HCT116 (cell line): Measurements from ENCODE around the gene FTO. TPM values are rescaled to one million over a fixed set of nuclear protein-coding genes. Genes with fewer than 3 reads are reported as not detected.

ENCODE experiments used
- ATAC-seq: fragments of 200-7000 bp; cut with Tn5 transposase; 2 replicates; pipeline ENCODE4 v1.9.1; 2020; ENCODE audit warnings: mild to moderate bottlenecking, moderate library complexity
- BruUV-seq: library from RNA; stranded (reverse); fragments of 400-500 nt; replicated peaks from 2 replicates; lab custom pipeline; 2021; lab: Mats Ljungman, UMichigan
- CTCF ChIA-PET: fragments of 300-600 bp; sonication (Branson Sonifier 250); formaldehyde crosslinking; loops from one replicate; lab custom pipeline; 2021; ENCODE audit warnings: antibody characterized with exemption; lab: Charles Lee
- POLR2A ChIA-PET: fragments of 300-600, 350-600 bp; sonication (Branson Sonifier 250); formaldehyde crosslinking; loops from one replicate; lab custom pipeline; 2021; ENCODE audit warnings: antibody characterized with exemption; lab: Charles Lee
- RAD21 ChIA-PET, 2 experiments: fragments of 300-600 bp; sonication (Branson Sonifier 250); formaldehyde crosslinking; loops; one replicate each; lab custom pipeline; 2023; ENCODE audit warnings: low total read pairs in 2 of 2; ENCODE audit not compliant: uncharacterized antibody in 2 of 2, unreplicated experiment in 2 of 2, low non-redundant PET in 1 of 2; lab: Charles Lee
- DNase-seq: peaks from one replicate; pipeline ENCODE4 v3.0.0-alpha.2; 2010; ENCODE audit warnings: low read depth, low spot score
- H2AFZ ChIP-seq: fragments of 200-600 bp; shearing (Covaris generic), sonication (generic); 2 replicates; pipeline ENCODE4 v1.6.1; 2017; ENCODE audit warnings: low read depth, mixed run types, mixed read lengths, antibody characterized with exemption, low read length; ENCODE audit not compliant: poor library complexity, severe bottlenecking
- H3K27ac ChIP-seq: 2 replicates; pipeline ENCODE4 v1.5.1; 2012; ENCODE audit warnings: low read depth, low read length
- H3K27me3 ChIP-seq: fragments of 200-600 bp; sonication (generic); 2 replicates; pipeline ENCODE4 v1.6.1; 2016; ENCODE audit warnings: mixed run types, low read length, mixed read lengths; ENCODE audit not compliant: insufficient read depth
- H3K36me3 ChIP-seq, 2 experiments: fragments of 200-500 bp in 1 of 2; fragments of 200-600 bp in 1 of 2; sonication (Bioruptor generic) in 1 of 2; sonication (generic) in 1 of 2; 2 replicates each; pipeline versions ENCODE4 v1.5.1 to v1.6.1; 2014 to 2016; ENCODE audit warnings: low read length in 2 of 2, inconsistent platforms in 1 of 2, mixed read lengths in 1 of 2, mixed run types in 1 of 2; ENCODE audit not compliant: insufficient read depth in 2 of 2, control insufficient read depth in 1 of 2
- H3K4me1 ChIP-seq, 2 experiments: fragments of 200-600 bp in 1 of 2; sonication (generic) in 1 of 2; 2 replicates each; pipeline versions ENCODE4 v1.5.1 to v1.6.1; 2012 to 2017; ENCODE audit warnings: low read length in 2 of 2, inconsistent platforms in 1 of 2, mild to moderate bottlenecking in 1 of 2, mixed read lengths in 1 of 2, mixed run types in 1 of 2, moderate library complexity in 1 of 2; ENCODE audit not compliant: insufficient read depth in 2 of 2, control insufficient read depth in 1 of 2
- H3K4me2 ChIP-seq: fragments of 200-600 bp; sonication (generic); 2 replicates; pipeline ENCODE4 v1.6.1; 2017; ENCODE audit warnings: mixed run types, low read length, mixed read lengths
- H3K4me3 ChIP-seq, 2 experiments: fragments of 200-600 bp in 1 of 2; sonication (generic) in 1 of 2; replicated peaks in 1 of 2; 2 replicates each; pipeline ENCODE4 v1.5.1; 2011 to 2016; ENCODE audit warnings: low read length in 2 of 2, control low read depth in 1 of 2, low read depth in 1 of 2, mild to moderate bottlenecking in 1 of 2, mixed read lengths in 1 of 2, mixed run types in 1 of 2
- H3K79me2 ChIP-seq: fragments of 200-600 bp; sonication (generic); 2 replicates; pipeline ENCODE4 v1.6.1; 2017; ENCODE audit warnings: mild to moderate bottlenecking, mixed run types, low read length, moderate library complexity, mixed read lengths; ENCODE audit not compliant: insufficient read depth
- H3K9ac ChIP-seq: fragments of 200-600 bp; sonication (generic); 2 replicates; pipeline ENCODE4 v1.6.1; 2016; ENCODE audit warnings: low read length, mixed read lengths
- H3K9me2 ChIP-seq: fragments of 200-600 bp; sonication (generic), shearing (Covaris generic); 2 replicates; pipeline ENCODE4 v1.6.1; 2017; ENCODE audit warnings: mixed run types, mild to moderate bottlenecking, moderate library complexity; ENCODE audit not compliant: insufficient read depth
- H3K9me3 ChIP-seq, 2 experiments: fragments of 200-500 bp in 1 of 2; fragments of 200-600 bp in 1 of 2; sonication (Bioruptor generic) in 1 of 2; sonication (generic) in 1 of 2; 2 replicates each; pipeline ENCODE4 v1.6.1; 2014 to 2017; ENCODE audit warnings: low read length in 2 of 2, mixed read lengths in 2 of 2, inconsistent platforms in 1 of 2, low read depth in 1 of 2, mild to moderate bottlenecking in 1 of 2, mixed run types in 1 of 2, moderate library complexity in 1 of 2; ENCODE audit not compliant: control insufficient read depth in 1 of 2, insufficient read depth in 1 of 2
- H4K20me1 ChIP-seq: fragments of 200-600 bp; sonication (generic), shearing (Covaris generic); 2 replicates; pipeline ENCODE4 v1.6.1; 2017; ENCODE audit warnings: mixed run types, mild to moderate bottlenecking, moderate library complexity; ENCODE audit not compliant: insufficient read depth
- CBX3 ChIP-seq: IDR thresholded peaks from 2 replicates; pipeline ENCODE4 v1.6.1; 2012; ENCODE audit warnings: low read depth
- CEBPB ChIP-seq: IDR thresholded peaks from 2 replicates; pipeline ENCODE4 v1.6.1; 2012; ENCODE audit warnings: low read depth
- MAX ChIP-seq: IDR thresholded peaks from 2 replicates; pipeline ENCODE4 v1.6.1; 2012
- POLR2A ChIP-seq: IDR thresholded peaks from 2 replicates; pipeline ENCODE4 v1.7.0; 2011; ENCODE audit warnings: borderline replicate concordance; ENCODE audit not compliant: insufficient read depth, insufficient read length; ENCODE audit errors: extremely low read depth
- POLR2AphosphoS5 ChIP-seq: IDR thresholded peaks from 2 replicates; pipeline ENCODE4 v1.6.1; 2011; ENCODE audit warnings: mild to moderate bottlenecking, low read depth, low read length, moderate library complexity
- SP1 ChIP-seq: IDR thresholded peaks from 2 replicates; pipeline ENCODE4 v1.6.1; 2012; ENCODE audit warnings: low read depth
- SRF ChIP-seq: IDR thresholded peaks from 2 replicates; pipeline ENCODE4 v1.6.1; 2012; ENCODE audit warnings: low read depth
- ZFX ChIP-seq: fragments of 450-650 bp; IDR thresholded peaks from 2 replicates; pipeline ENCODE4 v1.6.1; 2017
- ZNF274 ChIP-seq: fragments of 200-500 bp; sonication (Bioruptor generic); IDR thresholded peaks from 2 replicates; pipeline ENCODE4 v1.6.1; 2014; ENCODE audit warnings: mild to moderate bottlenecking, low read depth, low read length, inconsistent platforms
- intact Hi-C: fragments of 100-400 bp; cut with micrococcal nuclease; formaldehyde crosslinking; loops from 2 replicates; pipeline ENCODE4 v1.10.0; 2022
- total RNA-seq: library from RNA; stranded (reverse); gene quantifications from one replicate; pipeline ENCODE4 v1.2.1, GENCODE V29; 2021; ENCODE audit not compliant: unreplicated experiment
- TF ChIP-seq, protein P1 (sequence below): IDR thresholded peaks from 2 replicates; pipeline ENCODE4 v1.6.1; 2011; ENCODE audit warnings: mild to moderate bottlenecking, low read length, moderate library complexity; ENCODE audit not compliant: insufficient replicate concordance; ENCODE audit errors: extremely low read depth

The FTO gene
- total RNA-seq, 1 experiment from 2014 or later: 55.2 TPM

DNA sequence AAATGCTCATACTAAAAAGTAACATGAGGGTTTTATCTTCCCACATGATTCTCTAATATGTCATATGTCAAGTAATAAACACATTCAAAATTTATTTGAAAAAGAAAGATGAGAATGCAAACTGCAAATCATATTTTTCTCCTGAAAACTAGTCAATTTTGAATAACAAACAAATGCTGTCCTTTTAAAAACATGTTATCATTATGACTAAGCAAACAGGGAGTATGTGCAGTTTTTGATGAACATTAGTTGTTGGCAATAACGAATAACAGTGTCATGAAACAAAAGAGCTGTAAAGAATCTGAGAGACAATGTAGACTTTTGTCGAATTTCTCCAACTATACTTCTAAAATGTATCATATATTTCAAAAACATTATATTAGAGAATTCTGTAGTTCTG, 35.1 kb upstream of the FTO start (continued):
- TF ChIP-seq ZFX (no peak), ZNF274 (no peak), MAX (no peak), SP1 (no peak), SRF (no peak), CEBPB (no peak)
- TF ChIP-seq, protein P1, sequence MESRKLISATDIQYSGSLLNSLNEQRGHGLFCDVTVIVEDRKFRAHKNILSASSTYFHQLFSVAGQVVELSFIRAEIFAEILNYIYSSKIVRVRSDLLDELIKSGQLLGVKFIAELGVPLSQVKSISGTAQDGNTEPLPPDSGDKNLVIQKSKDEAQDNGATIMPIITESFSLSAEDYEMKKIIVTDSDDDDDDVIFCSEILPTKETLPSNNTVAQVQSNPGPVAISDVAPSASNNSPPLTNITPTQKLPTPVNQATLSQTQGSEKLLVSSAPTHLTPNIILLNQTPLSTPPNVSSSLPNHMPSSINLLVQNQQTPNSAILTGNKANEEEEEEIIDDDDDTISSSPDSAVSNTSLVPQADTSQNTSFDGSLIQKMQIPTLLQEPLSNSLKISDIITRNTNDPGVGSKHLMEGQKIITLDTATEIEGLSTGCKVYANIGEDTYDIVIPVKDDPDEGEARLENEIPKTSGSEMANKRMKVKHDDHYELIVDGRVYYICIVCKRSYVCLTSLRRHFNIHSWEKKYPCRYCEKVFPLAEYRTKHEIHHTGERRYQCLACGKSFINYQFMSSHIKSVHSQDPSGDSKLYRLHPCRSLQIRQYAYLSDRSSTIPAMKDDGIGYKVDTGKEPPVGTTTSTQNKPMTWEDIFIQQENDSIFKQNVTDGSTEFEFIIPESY: no peak

DNA sequence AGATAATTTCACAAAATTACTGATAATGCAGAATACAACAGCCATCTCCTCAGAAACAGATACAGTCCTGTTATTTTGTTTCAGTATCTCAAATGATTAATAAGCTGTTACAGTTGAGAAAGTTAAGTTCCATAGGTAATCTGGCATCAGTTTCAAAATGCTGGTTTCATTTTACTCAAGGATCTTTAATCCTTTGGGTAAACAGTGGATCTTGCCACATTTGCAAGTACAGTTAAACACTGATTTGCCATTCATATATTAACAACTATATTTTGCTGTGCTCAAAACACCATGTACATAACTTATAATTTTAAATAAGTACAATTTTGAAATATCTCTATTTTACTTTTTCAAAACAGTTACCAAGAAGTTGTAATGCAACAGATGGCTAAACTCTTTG, 31.5 kb upstream of the FTO start:
- CTCF ChIA-PET: no interaction called here
- Histone ChIP-seq H2AFZ (no peak overlapping the region), H3K36me3 (no peaks in the 10 kb centered on the region), H3K9ac (no peak overlapping the region), H3K27ac (no peak overlapping the region), H3K4me2 (no peak overlapping the region), H3K9me3 (no peaks in the 10 kb centered on the region), H3K4me1 (no peaks in the 10 kb centered on the region), H3K79me2 (no peaks in the 10 kb centered on the region), H3K27me3 (no peaks in the 10 kb centered on the region), H4K20me1 (no peaks in the 10 kb centered on the region), H3K4me3 (no peak overlapping the region), H3K9me2 (no peaks in the 10 kb centered on the region)
- intact Hi-C loops: no loop called here
- no TSS peak for BruUV-seq
- RAD21 ChIA-PET: no interaction called here
- no peak for TF ChIP-seq POLR2AphosphoS5
- TF ChIP-seq SP1: no peak
- TF ChIP-seq CBX3: no peak
- TF ChIP-seq POLR2A: no peak
- POLR2A ChIA-PET: no interaction called here
- DNase-seq (no peak), ATAC-seq (no peak)
